HG02938 (cell line): ENCODE data around the gene AGBL4.

ENCODE experiments used
- ATAC-seq: cut with Tn5 transposase; IDR thresholded peaks from one replicate; pipeline ENCODE4 v1.9.1; 2021; ENCODE audit warnings: mild to moderate bottlenecking, moderate library complexity; ENCODE audit not compliant: unreplicated experiment

AGBL4 gene

GRCh38 chr1:49723662-49724061 lies 300.1 kb downstream of the AGBL4 start:
- no peak for ATAC-seq

GRCh38 chr1:49694251-49694827 lies 329.4 kb downstream of the AGBL4 start:
- ATAC-seq: no peak

- no peak for ATAC-seq
Observed at GRCh38 chr1:49686107-49686506, 337.6 kb downstream of the AGBL4 start.

GRCh38 chr1:49677706-49678105 lies 346.0 kb downstream of the AGBL4 start:
- no peak for ATAC-seq

- ATAC-seq: no peak
Observed at GRCh38 chr1:49651136-49651535, 372.6 kb downstream of the AGBL4 start.

- ATAC-seq: no peak
Observed at GRCh38 chr1:49630156-49630555, 393.6 kb downstream of the AGBL4 start.

GRCh38 chr1:49627781-49628180 lies 396.0 kb downstream of the AGBL4 start:
- ATAC-seq: no peak

- no peak for ATAC-seq
Observed at GRCh38 chr1:49626472-49626871, 397.3 kb downstream of the AGBL4 start.

- no peak for ATAC-seq
Observed at GRCh38 chr1:49622877-49623276, 400.9 kb downstream of the AGBL4 start.

- ATAC-seq: no peak
Observed at GRCh38 chr1:49606082-49606481, 417.7 kb downstream of the AGBL4 start.

- no peak for ATAC-seq
Observed at GRCh38 chr1:49597436-49597835, 426.3 kb downstream of the AGBL4 start.

- ATAC-seq: peak; percentile 47
Observed at GRCh38 chr1:49576327-49576901, 447.3 kb downstream of the AGBL4 start.

- no peak for ATAC-seq
Observed at GRCh38 chr1:49556676-49557234, 467.0 kb downstream of the AGBL4 start.

GRCh38 chr1:49552101-49552500 lies 471.7 kb downstream of the AGBL4 start:
- ATAC-seq: no peak

GRCh38 chr1:49544615-49545014 lies 479.1 kb downstream of the AGBL4 start:
- ATAC-seq: no peak

GRCh38 chr1:49541096-49541752 lies 482.5 kb downstream of the AGBL4 start:
- ATAC-seq: no peak

- ATAC-seq: no peak
Observed at GRCh38 chr1:49527606-49528305, 496.0 kb downstream of the AGBL4 start.

GRCh38 chr1:49526672-49527071 lies 497.1 kb downstream of the AGBL4 start:
- no peak for ATAC-seq

- ATAC-seq: no peak
Observed at GRCh38 chr1:49523764-49524163, 500.0 kb downstream of the AGBL4 start.

GRCh38 chr1:49466961-49467360 lies 556.8 kb downstream of the AGBL4 start:
- ATAC-seq: no peak

GRCh38 chr1:49465486-49466185 lies 558.1 kb downstream of the AGBL4 start:
- no peak for ATAC-seq
